GM12892 (cell line): ENCODE results near the gene CD81.
"Not testable (repeated sequence)": the region's sequence is repeated elsewhere in the genome, so short reads cannot be mapped to it uniquely, and the experiment has no call there.

Source experiments
- POLR2A ChIP-seq: IDR thresholded peaks from 2 replicates; pipeline ENCODE4 v1.6.1; 2011; ENCODE audit warnings: low read depth, low read length, control low read depth
- POLR2AphosphoS5 ChIP-seq: IDR thresholded peaks from 2 replicates; pipeline ENCODE4 v1.6.1; 2011; ENCODE audit warnings: low read depth, low read length, control low read depth
- TAF1 ChIP-seq: IDR thresholded peaks from 2 replicates; pipeline ENCODE4 v1.6.1; 2011; ENCODE audit warnings: low read depth, mild to moderate bottlenecking, control low read depth, low read length, borderline replicate concordance

DNA sequence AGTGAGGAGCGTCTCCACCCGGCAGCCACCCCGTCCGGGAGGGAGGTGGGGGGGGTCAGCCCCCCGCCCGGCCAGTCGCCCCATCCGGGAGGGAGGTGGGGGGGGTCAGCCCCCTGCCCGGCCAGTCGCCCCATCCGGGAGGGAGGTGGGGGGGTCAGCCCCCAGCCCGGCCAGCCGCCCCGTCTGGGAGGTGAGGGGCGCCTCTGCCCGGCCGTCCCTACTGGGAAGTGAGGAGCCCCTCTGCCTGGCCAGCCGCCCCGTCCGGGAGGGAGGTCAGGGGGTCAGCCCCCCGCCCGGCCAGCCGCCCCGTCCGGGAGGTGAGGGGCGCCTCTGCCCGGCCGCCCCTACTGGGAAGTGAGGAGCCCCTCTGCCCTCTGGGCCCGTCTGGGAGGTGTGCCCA lies 44.5 kb upstream of the CD81 start:
- TF ChIP-seq POLR2AphosphoS5, POLR2A, TAF1: not testable (repeated sequence)
